Kidney (tissue), 14 donors: ENCODE measurements around the gene TEDDM1. TPM values are rescaled to one million over a fixed set of nuclear protein-coding genes. Genes with fewer than 3 reads are reported as not detected.

ENCODE experiments used
- DNase-seq, 5 donors: peaks; one replicate each; pipeline ENCODE4 v3.0.0-alpha.2; 2013 to 2020
- FAIRE-seq: peaks from 2 replicates; lab custom pipeline; 2012; peaks lifted over from hg19 to GRCh38; lab: Jason Lieb, UNC
- H3K27ac ChIP-seq, 2 donors: one replicate each; pipeline ENCODE4 v1.7.0; 2013; ENCODE audit warnings: low read depth in 2 of 2, low read length in 2 of 2, inconsistent platforms in 1 of 2
- H3K27me3 ChIP-seq: one replicate; pipeline ENCODE4 v1.7.1; 2013; ENCODE audit warnings: low read length, inconsistent platforms; ENCODE audit not compliant: control insufficient read depth, insufficient read depth
- H3K36me3 ChIP-seq, 3 donors: one replicate each; pipeline versions ENCODE4 v1.7.0 to v1.7.1; 2013; ENCODE audit warnings: low read length in 3 of 3, control low read depth in 1 of 3, inconsistent platforms in 1 of 3; ENCODE audit not compliant: insufficient read depth in 3 of 3, control insufficient read depth in 2 of 3
- H3K4me1 ChIP-seq, 3 donors: one replicate each; pipeline versions ENCODE4 v1.7.0 to v1.7.1; 2013; ENCODE audit warnings: low read length in 3 of 3, inconsistent platforms in 1 of 3, low read depth in 1 of 3; ENCODE audit not compliant: control insufficient read depth in 2 of 3, insufficient read depth in 2 of 3
- H3K4me3 ChIP-seq, 3 donors: one replicate each; pipeline versions ENCODE4 v1.7.0 to v1.8.1; 2013; ENCODE audit warnings: low read length in 3 of 3, control low read depth in 1 of 3, inconsistent platforms in 1 of 3
- H3K9ac ChIP-seq, 3 donors: one replicate each; pipeline versions ENCODE4 v1.7.0 to v1.7.1; 2013; ENCODE audit warnings: low read length in 3 of 3, control low read depth in 1 of 3, inconsistent platforms in 1 of 3
- H3K9me3 ChIP-seq, 3 donors: one replicate each; pipeline versions ENCODE4 v1.7.0 to v1.7.1; 2013; ENCODE audit warnings: low read length in 3 of 3, control low read depth in 1 of 3, inconsistent platforms in 1 of 3; ENCODE audit not compliant: control insufficient read depth in 2 of 3, insufficient read depth in 1 of 3
- CTCF ChIP-seq: IDR thresholded peaks from 3 replicates; pipeline ENCODE4 v1.5.1; 2012; ENCODE audit warnings: mild to moderate bottlenecking, moderate library complexity, borderline replicate concordance; ENCODE audit not compliant: insufficient read depth; ENCODE audit errors: extremely low read depth
- intact Hi-C: fragments of 100-400 bp; cut with DNase I; formaldehyde crosslinking; loops from one replicate; pipeline ENCODE4 v1.11.1; 2022
- polyA plus RNA-seq: library from polyadenylated mRNA; stranded (reverse); fragments of 350-450 nt; fragmentation: Illumina TruSeq; extraction: RNeasy Lipid Tissue Mini Kit (QIAGEN cat#74804); gene quantifications from one replicate; pipeline ENCODE4 v1.2.3, GENCODE V29; 2014; ENCODE audit warnings: low read depth, low replicate concordance; ENCODE audit not compliant: insufficient read depth
- total RNA-seq: library from RNA; stranded (reverse); fragmentation: NEBNext Ultra II Directional; extraction: Animal tissue kit (Norgen Biotek cat#: 25700); gene quantifications from one replicate; pipeline ENCODE4 v1.2.1, GENCODE V29; 2021
- donor health status: control.
- donor health status: control.
- donor health status: control.
- donor health status: control.
- donor health status: control.
- donor health status: DM: yes; HTN: yes; CAD: no.
- donor health status: Normal renal cell carcinoma (clear cell type).

Gene TEDDM1
- total and polyA plus RNA-seq, 2 donors from 2014 or later = not detected

- Histone ChIP-seq H3K9me3 (no peaks in the 10 kb centered on the region), H3K36me3 (no peaks in the 10 kb centered on the region), H3K27ac (no peak overlapping the region), H3K4me3 (no peak overlapping the region), H3K4me1 (no peaks in the 10 kb centered on the region), H3K27me3 (no peaks in the 10 kb centered on the region), H3K9ac (no peak overlapping the region)
- intact Hi-C loops = no loop called here
- TF ChIP-seq CTCF = no peak
- no peak for FAIRE-seq
- no peak for DNase-seq
Measured at GRCh38 chr1:182370532-182370931, 29.9 kb downstream of the TEDDM1 start.

- Histone ChIP-seq H3K27me3 (no peaks in the 10 kb centered on the region), H3K36me3 (no peaks in the 10 kb centered on the region), H3K4me3 (no peak overlapping the region), H3K4me1 (no peaks in the 10 kb centered on the region), H3K9ac (no peak overlapping the region), H3K27ac (no peak overlapping the region), H3K9me3 (no peaks in the 10 kb centered on the region)
- TF ChIP-seq CTCF = no peak
- intact Hi-C loops = no loop called here
- FAIRE-seq (no peak), DNase-seq (no peak)
Measured at GRCh38 chr1:182368903-182369302, 31.6 kb downstream of the TEDDM1 start.

GRCh38 chr1:182368358-182368757, 32.1 kb downstream of the TEDDM1 start:
- H3K9ac ChIP-seq = no peak overlapping the region
- H3K27ac ChIP-seq = no peak overlapping the region
- intact Hi-C loops = no loop called here
- no peaks in the 10 kb centered on the region for H3K9me3 ChIP-seq
- FAIRE-seq (no peak), DNase-seq (no peak)
- H3K4me3 ChIP-seq = no peak overlapping the region
- no peak for TF ChIP-seq CTCF
- H3K36me3 ChIP-seq = no peaks in the 10 kb centered on the region
- no peaks in the 10 kb centered on the region for H3K27me3 ChIP-seq
- no peaks in the 10 kb centered on the region for H3K4me1 ChIP-seq

GRCh38 chr1:182367926-182368325, 32.5 kb downstream of the TEDDM1 start:
- H3K9me3 ChIP-seq = no peaks in the 10 kb centered on the region
- no peak overlapping the region for H3K4me3 ChIP-seq
- intact Hi-C loops = no loop called here
- H3K9ac ChIP-seq = no peak overlapping the region
- H3K4me1 ChIP-seq = no peaks in the 10 kb centered on the region
- no peaks in the 10 kb centered on the region for H3K36me3 ChIP-seq
- no peak for FAIRE-seq
- no peak for DNase-seq
- H3K27me3 ChIP-seq = no peaks in the 10 kb centered on the region
- TF ChIP-seq CTCF = no peak
- H3K27ac ChIP-seq = no peak overlapping the region
